Skeletal muscle cell (primary cell): ENCODE results near the gene TIA1.
"Not testable (repeated sequence)": the region's sequence is repeated elsewhere in the genome, so short reads cannot be mapped to it uniquely, and the experiment has no call there.

Source experiments
- DNase-seq: peaks from one replicate; pipeline ENCODE4 v3.0.0-alpha.2; 2010; ENCODE audit warnings: low read depth
- H3K4me3 ChIP-seq: 2 replicates; pipeline ENCODE4 v1.5.1; 2011; ENCODE audit warnings: low read depth, mild to moderate bottlenecking, control low read depth, low read length, moderate library complexity

The TIA1 gene

GRCh38 chr2:70233926-70234325 is 14.5 kb downstream of the TIA1 start:
- no peak for DNase-seq
- H3K4me3 ChIP-seq = no peak overlapping the region

DNA sequence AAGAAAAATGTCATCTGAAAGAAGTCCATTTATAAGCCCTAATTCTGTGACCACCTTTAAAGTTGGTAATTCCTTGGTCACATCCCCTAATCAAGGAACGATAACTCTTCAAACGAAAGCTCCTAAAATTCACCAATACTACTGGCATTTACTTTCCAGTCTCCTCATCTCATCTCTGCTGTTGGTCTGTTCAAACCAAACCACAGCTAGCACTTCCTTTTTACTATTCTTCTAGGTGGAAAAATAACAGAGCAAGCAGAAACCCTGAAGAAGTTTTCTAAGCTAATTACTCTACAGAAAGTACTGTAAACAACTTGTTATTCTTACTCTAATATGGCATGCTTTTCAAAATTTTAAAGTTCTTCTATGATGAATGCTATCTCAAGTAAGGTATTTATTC is 21.6 kb downstream of the TIA1 start:
- no peak for DNase-seq
- H3K4me3 ChIP-seq = no peak overlapping the region

GRCh38 chr2:70223305-70223704 is 25.1 kb downstream of the TIA1 start:
- not testable (repeated sequence) for H3K4me3 ChIP-seq, DNase-seq

DNA sequence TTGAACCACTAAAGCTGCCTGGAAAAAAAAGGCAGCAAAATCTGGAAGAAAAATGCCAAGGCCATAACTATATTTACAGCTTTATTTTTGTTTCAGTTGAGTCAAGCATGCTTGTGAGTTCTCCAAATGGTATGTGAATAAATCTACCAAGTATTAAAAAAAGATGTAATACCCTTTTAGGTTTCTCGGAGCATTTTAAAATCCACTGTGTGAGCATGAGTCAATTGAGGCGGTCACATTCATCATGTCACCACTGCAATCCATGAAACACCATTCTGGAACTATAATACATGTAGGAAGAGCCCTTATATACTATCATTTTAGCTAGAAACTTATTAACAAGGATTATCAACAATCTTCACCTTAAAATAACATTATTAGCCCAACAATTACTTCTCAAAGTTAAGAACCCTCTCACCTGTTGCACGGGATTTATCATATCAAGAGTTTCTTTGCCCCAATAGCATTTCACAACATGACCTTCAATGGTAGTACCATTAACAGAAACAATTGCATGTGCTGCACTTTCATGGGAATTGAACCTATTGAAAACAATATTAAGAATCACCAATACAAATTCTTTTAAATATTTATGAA is 33.4 kb downstream of the TIA1 start:
- peak; percentile 41 for DNase-seq

GRCh38 chr2:70214365-70214764 is 34.1 kb downstream of the TIA1 start:
- no peak overlapping the region for H3K4me3 ChIP-seq
- DNase-seq = no peak

More for the DNA sequence above, 33.4 kb downstream of the TIA1 start:
- H3K4me3 ChIP-seq = no peak overlapping the region

- H3K4me3 ChIP-seq = no peak overlapping the region
- DNase-seq = no peak
These were observed 36.0 kb downstream of the TIA1 start for GRCh38 chr2:70212298-70212932.

DNA sequence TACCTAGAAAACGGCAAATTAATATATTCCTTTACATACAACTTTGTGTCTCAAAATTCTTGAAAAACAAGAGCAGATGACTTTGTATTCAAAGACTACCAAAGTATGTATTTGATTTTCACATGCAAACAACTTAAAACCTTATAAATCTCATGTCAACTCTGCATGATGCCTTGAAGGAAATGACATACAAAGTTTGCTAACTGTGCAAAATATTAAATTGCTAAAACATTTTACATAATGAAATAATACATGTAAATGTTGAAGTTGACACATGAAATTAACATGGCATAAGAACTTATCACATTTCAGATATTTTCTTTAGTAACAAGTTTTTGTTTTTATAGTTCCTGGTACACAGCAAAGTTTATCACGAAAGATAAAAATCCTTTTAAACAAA is 36.8 kb downstream of the TIA1 start:
- no peak for DNase-seq
- no peak overlapping the region for H3K4me3 ChIP-seq

GRCh38 chr2:70204452-70204851 is 44.0 kb downstream of the TIA1 start:
- no peak overlapping the region for H3K4me3 ChIP-seq
- DNase-seq = no peak

GRCh38 chr2:70203086-70203485 is 45.3 kb downstream of the TIA1 start:
- no peak overlapping the region for H3K4me3 ChIP-seq
- DNase-seq = no peak

DNA sequence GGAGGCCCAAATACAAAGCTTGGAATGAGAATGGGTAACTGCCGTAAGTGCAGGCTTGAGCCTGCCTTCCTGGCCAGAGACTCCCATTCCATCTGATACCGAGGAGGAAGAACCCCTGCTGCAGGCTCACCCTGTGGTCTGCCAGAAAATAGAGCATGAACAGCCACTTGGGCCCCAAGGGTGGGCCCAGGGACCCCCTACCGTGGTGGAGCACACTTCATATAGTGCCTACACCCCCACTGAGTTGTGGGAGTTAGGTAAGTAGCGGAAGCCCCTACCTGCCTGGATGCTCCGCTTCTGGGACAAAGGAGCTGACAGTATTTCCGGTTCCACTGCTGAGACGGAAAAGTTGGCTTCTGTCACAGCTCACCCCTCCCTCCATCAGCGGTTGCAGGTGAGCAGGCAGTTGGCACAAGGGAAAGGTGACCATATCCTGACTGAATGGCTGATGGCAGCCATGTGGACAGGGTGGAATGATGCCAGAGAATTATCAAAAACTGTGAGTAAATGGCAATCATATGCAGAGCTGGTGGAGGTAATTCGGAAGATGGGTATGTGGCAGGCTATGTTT is 46.1 kb downstream of the TIA1 start:
- no peak for DNase-seq
- no peak overlapping the region for H3K4me3 ChIP-seq

DNA sequence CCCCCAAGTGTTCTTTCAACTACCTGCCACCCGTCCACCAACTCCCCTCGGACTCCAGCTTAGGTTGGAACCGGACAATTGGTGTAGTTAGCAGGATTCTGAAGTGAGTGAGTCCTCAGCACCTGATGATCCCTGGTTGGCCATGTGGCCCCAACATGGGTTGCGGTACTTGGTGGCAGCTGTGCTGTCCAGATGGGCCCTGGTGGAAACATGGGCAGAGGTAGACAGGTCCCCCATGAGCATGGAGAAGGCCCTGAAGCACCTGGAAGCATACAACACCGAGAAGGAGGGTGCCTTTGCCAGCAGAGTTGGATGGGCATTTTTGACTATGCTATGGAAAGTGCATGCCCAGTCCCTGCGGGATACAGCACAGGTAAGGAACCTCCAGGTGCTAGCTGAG is 46.6 kb downstream of the TIA1 start:
- no peak overlapping the region for H3K4me3 ChIP-seq
- DNase-seq = no peak

- DNase-seq = no peak
- H3K4me3 ChIP-seq = no peak overlapping the region
These were observed 47.1 kb downstream of the TIA1 start for GRCh38 chr2:70201225-70201768.

GRCh38 chr2:70199320-70199864 is 49.0 kb downstream of the TIA1 start:
- DNase-seq = no peak
- H3K4me3 ChIP-seq = no peak overlapping the region

DNA sequence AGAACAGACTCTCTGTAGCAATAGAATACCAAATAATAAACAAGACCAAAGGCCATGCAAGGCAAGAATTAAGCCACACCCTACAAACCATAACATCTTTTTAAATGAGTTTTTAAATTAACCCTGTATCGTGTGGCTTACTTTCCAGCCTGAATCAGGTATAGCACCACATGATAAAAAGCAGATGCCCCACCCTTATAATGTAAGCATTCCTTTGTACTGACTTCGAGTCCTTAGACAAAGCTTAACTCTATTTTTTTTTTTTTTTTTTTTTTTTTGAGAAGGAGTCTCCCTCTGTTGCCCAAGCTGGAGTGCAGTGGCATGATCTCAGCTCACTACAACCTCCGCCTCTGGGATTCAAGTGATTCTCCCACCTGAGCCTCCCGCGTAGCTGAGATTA is 55.9 kb downstream of the TIA1 start:
- no peak for DNase-seq
- H3K4me3 ChIP-seq = no peak overlapping the region

- peak overlapping the region; percentile 64 for H3K4me3 ChIP-seq
- no peak for DNase-seq
These were observed 57.1 kb downstream of the TIA1 start for GRCh38 chr2:70191244-70191735.

DNA sequence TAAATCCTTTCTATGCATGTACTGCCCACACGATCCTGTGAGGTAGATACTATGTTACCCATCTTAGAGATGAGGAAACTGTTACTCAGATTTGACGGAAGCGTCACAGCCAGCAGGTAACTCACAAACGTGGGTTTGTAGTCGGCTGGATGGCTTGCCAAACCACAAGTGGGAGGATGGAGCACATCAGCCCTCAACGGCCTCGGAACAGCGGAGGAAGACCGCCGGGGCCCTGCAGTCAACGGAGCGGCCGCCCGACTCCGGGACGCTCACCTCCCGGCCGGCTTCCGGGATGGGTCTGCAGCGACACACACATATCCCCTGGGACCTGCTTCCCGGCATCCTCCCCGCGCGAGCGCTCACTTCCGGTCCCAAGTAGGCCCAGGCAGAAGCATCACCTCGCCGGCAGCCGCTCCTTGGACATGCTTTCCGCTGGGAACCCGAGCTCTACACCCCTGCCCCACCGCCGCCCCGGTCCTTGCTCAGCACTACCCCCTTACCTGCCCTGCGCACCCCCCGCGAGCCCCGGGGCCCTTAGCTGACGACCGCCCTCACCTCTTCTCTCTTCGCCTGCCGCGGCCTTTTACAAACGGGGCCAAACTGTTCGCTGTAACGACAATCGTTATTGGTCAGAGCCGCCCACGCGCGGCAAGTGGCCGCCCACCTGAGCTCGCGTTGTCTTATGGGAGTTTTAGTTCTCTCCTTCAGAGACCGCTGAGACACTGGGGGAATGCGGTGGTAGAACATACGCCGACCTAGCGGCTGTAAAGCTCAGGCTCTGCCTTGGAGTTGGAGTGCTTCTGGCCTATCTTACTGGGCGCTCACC is 57.8 kb downstream of the TIA1 start, which contains the start of gene C2orf42:
Gene C2orf42, minus strand, starts transcription at position 602 of the 826 bp plus-strand sequence. CDS start 9,034 bp downstream, outside the sequence.
- peak; percentile 93 for DNase-seq
- H3K4me3 ChIP-seq = peak within 1 kb of the TSS; percentile 64

- no peak overlapping the region for H3K4me3 ChIP-seq
- no peak for DNase-seq
These were observed 60.0 kb downstream of the TIA1 start for GRCh38 chr2:70188460-70188859.

- H3K4me3 ChIP-seq, DNase-seq: not testable (repeated sequence)
These were observed 61.3 kb downstream of the TIA1 start for GRCh38 chr2:70187170-70187569.

GRCh38 chr2:70182689-70183088 is 65.7 kb downstream of the TIA1 start:
- H3K4me3 ChIP-seq = no peak overlapping the region
- DNase-seq = no peak
